Left lung (tissue), 10 donors: ENCODE data around the gene RRP1. TPM values are rescaled to one million over a fixed set of nuclear protein-coding genes. Genes with fewer than 3 reads are reported as not detected.

Experiments
- ATAC-seq: fragments of 200-7000 bp; cut with Tn5 transposase; one replicate; pipeline ENCODE4 v1.9.1; 2020; ENCODE audit warnings: moderate library complexity
- DNase-seq, 4 donors: peaks; one replicate each; pipeline ENCODE4 v3.0.0-alpha.2; 2013 to 2020
- H3K27ac ChIP-seq, 2 donors: fragments of 200-600 bp; sonication (generic) in 1 of 2; one replicate each; pipeline versions ENCODE4 v1.5.0 to v1.8.0; 2020 to 2021
- H3K27me3 ChIP-seq, 2 donors: fragments of 200-600 bp; sonication (generic) in 1 of 2; one replicate each; pipeline versions ENCODE4 v1.5.0 to v1.8.0; 2020 to 2021
- H3K36me3 ChIP-seq, 2 donors: fragments of 200-600 bp; sonication (generic) in 1 of 2; one replicate each; pipeline versions ENCODE4 v1.5.0 to v1.8.0; 2020 to 2021
- H3K4me1 ChIP-seq, 2 donors: fragments of 200-600 bp; one replicate each; pipeline ENCODE4 v1.8.0; 2021
- H3K4me3 ChIP-seq, 2 donors: fragments of 200-600 bp; sonication (generic) in 1 of 2; one replicate each; pipeline versions ENCODE4 v1.5.0 to v1.8.0; 2020 to 2021; ENCODE audit warnings: mild to moderate bottlenecking in 1 of 2
- H3K9me3 ChIP-seq, 2 donors: fragments of 200-600 bp; sonication (generic) in 1 of 2; one replicate each; pipeline versions ENCODE4 v1.5.0 to v1.8.0; 2020 to 2021
- CTCF ChIP-seq, 2 donors: fragments of 200-600 bp; sonication (generic) in 1 of 2; IDR thresholded peaks; one replicate each; pipeline versions ENCODE4 v1.5.0 to v1.8.0; 2021; ENCODE audit warnings: antibody characterized with exemption in 2 of 2
- intact Hi-C, 2 donors: fragments of 100-400 bp; cut with DNase I; formaldehyde crosslinking; loops; one replicate each; pipeline versions ENCODE4 v1.11.2 to v1.14.2; 2022
- polyA plus RNA-seq, 6 donors: library from polyadenylated mRNA; unstranded; fragments of 120-200 nt; gene quantifications; one replicate each; pipeline ENCODE4 v1.2.1, GENCODE V29; 2013; ENCODE audit not compliant: insufficient read length in 6 of 6
- total RNA-seq, 2 donors: library from RNA; stranded (reverse); fragmentation: NEBNext Ultra II Directional; extraction: Animal tissue kit (Norgen Biotek cat#: 25700); gene quantifications; one replicate each; pipeline ENCODE4 v1.2.1, GENCODE V29; 2021
- donor health status: DM: no; HTN: yes; CAD: no.
- donor health status: DM: no; HTN: no; CAD: no.

RRP1 gene
- total and polyA plus RNA-seq, 8 donors = 16.1 to 28.0 (median 26.2) TPM

GRCh38 chr21:43834146-43834905 lies 44.9 kb downstream of the RRP1 start:
- peaks cover 0 to 29% of the 10 kb centered on the region in 2 donors for H3K27me3 ChIP-seq
- no peaks in the 10 kb centered on the region for H3K36me3 ChIP-seq
- H3K27ac ChIP-seq = no peak overlapping the region
- DNase-seq (peak in 1 of 4 donors; percentile 79), ATAC-seq (peak; percentile 20)
- TF ChIP-seq CTCF (IDR thresholded peaks at IDR 0.05) = no peak
- no peaks in the 10 kb centered on the region for H3K9me3 ChIP-seq
- no peak overlapping the region for H3K4me3 ChIP-seq
- peaks cover 0 to 28% of the 10 kb centered on the region in 2 donors for H3K4me1 ChIP-seq
- intact Hi-C loops = no loop called here

- TF ChIP-seq CTCF (IDR thresholded peaks at IDR 0.05) = no peak
- no peak overlapping the region for H3K27ac ChIP-seq
- ATAC-seq = no peak
Measured at GRCh38 chr21:43835050-43835449, 45.7 kb downstream of the RRP1 start.

GRCh38 chr21:43835861-43836260 lies 46.5 kb downstream of the RRP1 start:
- Histone ChIP-seq H3K9me3 (no peaks in the 10 kb centered on the region), H3K4me3 (no peak overlapping the region), H3K36me3 (no peaks in the 10 kb centered on the region), H3K27ac (no peak overlapping the region), H3K4me1 (peaks cover 0 to 28% of the 10 kb centered on the region in 2 donors), H3K27me3 (peaks cover 0 to 16% of the 10 kb centered on the region in 2 donors)
- TF ChIP-seq CTCF (IDR thresholded peaks at IDR 0.05) = no peak
- DNase-seq (peak in 1 of 4 donors; percentile 31), ATAC-seq (no peak)
- intact Hi-C loops = no loop called here

More at GRCh38 chr21:43835050-43835449, 45.7 kb downstream of the RRP1 start:
- Histone ChIP-seq H3K4me3 (no peak overlapping the region), H3K27me3 (peaks cover 0 to 22% of the 10 kb centered on the region in 2 donors), H3K4me1 (peaks cover 0 to 28% of the 10 kb centered on the region in 2 donors), H3K36me3 (no peaks in the 10 kb centered on the region), H3K9me3 (no peaks in the 10 kb centered on the region)
- peak in 1 of 4 donors; percentile 56 for DNase-seq
- intact Hi-C loops = no loop called here

- no peak for TF ChIP-seq CTCF (IDR thresholded peaks at IDR 0.05)
- H3K27me3 ChIP-seq = peaks cover 0 to 9% of the 10 kb centered on the region in 2 donors
- H3K9me3 ChIP-seq = no peaks in the 10 kb centered on the region
- H3K4me3 ChIP-seq = no peak overlapping the region
- no peak overlapping the region for H3K27ac ChIP-seq
- no peaks in the 10 kb centered on the region for H3K36me3 ChIP-seq
- DNase-seq (peak in 1 of 4 donors; percentile 50), ATAC-seq (no peak)
- H3K4me1 ChIP-seq = peaks cover 0 to 28% of the 10 kb centered on the region in 2 donors
- intact Hi-C loops = no loop called here
Measured at GRCh38 chr21:43836616-43837015, 47.2 kb downstream of the RRP1 start.

GRCh38 chr21:43840259-43840658 lies 50.9 kb downstream of the RRP1 start:
- Histone ChIP-seq H3K27ac (no peak overlapping the region), H3K9me3 (no peaks in the 10 kb centered on the region), H3K4me3 (no peak overlapping the region), H3K27me3 (peaks cover 0 to 5% of the 10 kb centered on the region in 2 donors), H3K4me1 (peaks cover 0 to 13% of the 10 kb centered on the region in 2 donors), H3K36me3 (no peaks in the 10 kb centered on the region)
- no peak for TF ChIP-seq CTCF (IDR thresholded peaks at IDR 0.05)
- intact Hi-C loops = no loop called here
- DNase-seq = no peak
- no peak for ATAC-seq
